Cortex of kidney (tissue), 1 donor: ENCODE measurements around the gene SPEM1.

Source experiments
- DNase-seq: peaks from one replicate; lab custom pipeline; 2025; lab: John Stamatoyannopoulos, UW

The SPEM1 gene

DNA sequence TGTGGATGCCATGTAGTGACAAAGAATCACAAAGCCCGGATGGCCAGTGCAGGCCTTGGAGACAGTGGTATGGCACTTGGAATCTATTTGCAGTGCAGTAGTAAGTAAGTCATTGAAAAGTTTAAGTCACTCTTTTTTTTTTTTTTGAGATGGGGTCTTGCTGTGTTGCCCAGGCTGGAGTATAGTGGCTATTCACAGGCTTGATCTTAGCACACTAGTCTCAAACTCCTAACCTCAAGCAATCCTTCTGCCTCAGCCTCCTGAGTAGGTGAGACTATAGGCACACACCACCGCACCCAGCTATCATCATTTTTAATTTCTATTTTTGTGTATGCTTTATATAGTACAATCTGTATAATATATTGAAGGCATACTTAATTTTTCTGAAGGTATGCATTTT is 21.5 kb upstream of the SPEM1 start:
- DNase-seq = no peak

GRCh38 chr17:7403043-7403726 is 16.9 kb upstream of the SPEM1 start:
- DNase-seq = no peak

DNA sequence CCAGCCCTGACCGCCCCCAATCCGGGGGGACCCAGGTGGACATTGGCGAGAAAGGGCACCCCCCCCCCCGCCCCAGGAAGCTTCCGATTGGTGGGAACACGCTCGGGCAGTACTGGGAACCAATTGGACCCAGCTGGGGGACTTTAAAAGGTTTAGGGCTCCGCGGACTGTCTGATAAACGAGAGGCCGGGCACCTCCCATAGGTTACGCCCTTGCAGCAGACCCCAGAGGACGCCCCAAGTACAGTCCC is 16.5 kb upstream of the SPEM1 start:
- DNase-seq = no peak

- no peak for DNase-seq
Observed at GRCh38 chr17:7403977-7404736, 16.0 kb upstream of the SPEM1 start, which contains the start of gene TMEM256. TMEM256 (minus strand) TSS chr17:7404097; CDS start chr17:7404084, 13 bp downstream.

DNA sequence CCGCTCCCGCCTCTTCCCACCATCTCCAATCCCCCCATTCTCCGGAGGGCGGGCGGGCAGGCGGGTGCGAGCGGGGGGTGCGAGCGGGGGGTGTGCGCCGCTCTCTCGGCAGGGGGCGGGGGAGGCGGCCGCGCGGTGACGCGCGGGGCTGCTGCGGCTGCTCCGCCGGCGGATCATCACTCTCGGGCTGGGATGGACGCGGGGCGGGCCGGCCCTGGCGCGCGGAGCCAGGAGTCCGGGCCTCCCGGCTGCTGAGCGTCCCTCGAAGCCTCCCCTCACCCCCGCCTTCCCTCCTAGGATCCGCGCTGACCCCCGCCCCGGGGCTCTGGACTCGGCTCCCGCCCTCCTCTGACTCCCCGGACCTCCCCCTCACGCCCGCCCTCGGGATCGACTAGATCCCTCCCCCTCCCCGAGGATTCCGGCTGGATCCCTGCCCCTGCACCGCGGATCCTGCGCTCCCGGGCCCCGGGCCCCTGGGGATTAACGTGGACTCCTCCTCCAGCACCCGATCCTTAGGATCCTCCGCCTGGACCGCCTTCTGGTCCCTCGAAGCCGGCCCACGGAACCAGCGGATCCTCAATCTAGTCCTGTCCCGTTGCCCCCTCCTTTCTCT is 15.3 kb upstream of the SPEM1 start:
- no peak for DNase-seq

- no peak for DNase-seq
Observed at GRCh38 chr17:7405350-7406234, 14.5 kb upstream of the SPEM1 start.

DNA sequence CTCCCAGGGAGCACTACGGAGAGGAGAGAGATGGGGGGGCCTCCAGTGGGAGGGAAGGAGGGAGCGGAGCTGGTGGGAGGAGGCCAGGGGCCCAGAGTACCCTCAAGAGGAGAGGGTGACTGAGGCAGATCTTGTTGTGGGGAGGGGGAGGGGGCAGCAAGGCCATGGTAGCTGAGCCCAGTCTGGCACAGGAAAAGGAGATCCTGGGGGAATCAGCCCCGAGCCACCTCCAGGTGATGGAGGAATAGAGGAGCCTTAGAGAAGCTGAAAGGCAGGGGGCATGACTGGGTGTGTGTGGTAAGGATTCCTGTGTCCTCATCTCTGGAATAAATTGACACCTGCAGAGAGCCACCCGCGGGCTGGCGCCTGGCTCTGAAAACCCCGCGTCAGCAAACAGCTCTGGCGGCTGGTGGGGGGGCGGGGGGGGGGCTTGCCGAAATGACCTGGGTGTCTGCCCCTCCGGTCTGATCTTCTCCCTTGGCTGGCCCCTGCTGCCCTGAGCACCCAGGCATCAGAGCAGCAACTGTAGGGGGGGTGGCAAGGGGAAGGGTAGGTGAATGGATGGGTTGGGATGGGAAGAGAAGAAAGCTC is 13.8 kb upstream of the SPEM1 start:
- no peak for DNase-seq

DNA sequence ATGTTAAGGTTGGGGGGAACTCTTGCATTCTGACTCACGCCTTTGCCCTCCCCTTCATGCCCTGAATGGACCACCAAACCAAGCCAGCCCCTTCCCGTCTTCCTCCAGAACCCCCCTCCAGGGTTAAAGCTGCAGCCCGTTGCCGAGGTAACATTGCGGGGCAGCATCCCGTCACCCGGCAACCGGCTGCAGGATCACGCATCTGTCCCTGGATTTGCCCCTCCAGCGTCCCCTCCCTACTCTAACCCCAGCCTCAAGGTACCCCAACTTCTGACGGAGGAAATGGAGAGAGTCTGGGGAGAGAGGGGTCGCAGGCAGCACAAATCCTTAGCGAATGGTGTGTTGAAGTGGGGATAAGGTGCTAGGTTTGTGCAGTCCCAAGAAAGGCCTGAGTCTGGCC is 13.0 kb upstream of the SPEM1 start:
- no peak for DNase-seq

DNA sequence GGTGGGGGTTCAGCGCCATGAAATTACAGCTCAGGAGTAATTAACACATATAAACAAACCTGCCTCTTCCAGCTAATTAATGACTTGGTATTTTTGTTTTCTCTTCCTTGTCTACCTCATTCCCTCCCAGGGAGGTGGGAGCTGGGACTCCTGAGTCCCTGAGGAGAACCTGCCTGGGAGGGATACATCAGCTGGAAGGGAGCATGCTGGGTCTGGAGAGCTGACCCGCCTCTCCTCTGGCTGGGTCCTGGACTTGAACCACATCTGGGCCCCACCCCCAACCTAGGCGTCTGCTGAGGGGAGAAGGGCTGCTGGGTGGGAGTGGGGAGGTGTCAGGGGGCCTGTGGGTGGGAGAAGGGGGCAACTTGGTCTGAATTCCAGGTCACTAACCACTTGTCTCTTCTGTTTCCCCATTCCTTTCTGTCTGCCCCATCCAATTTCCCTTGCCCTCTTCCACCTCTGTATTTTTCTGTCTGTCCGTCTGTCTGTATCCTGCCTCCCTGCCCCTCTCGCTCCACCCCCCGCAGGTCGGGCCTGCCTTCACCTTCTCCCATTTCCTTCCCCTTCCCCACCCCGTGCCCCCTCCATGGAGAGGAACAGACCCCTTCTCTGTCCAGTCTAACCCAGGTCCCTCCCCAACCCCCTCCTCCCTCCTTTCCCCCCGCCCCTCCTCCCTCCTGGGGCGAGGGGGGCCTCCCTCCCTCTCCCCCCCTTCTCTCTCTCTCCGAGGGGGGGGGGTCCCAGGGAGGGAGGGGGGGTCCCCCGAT is 12.5 kb upstream of the SPEM1 start, which contains the start of gene NLGN2:
NLGN2 (plus strand) TSS at position 361 of the 767 bp plus-strand sequence. CDS start 411 bp downstream, outside the sequence.
- no peak for DNase-seq

GRCh38 chr17:7408252-7408727 is 11.8 kb upstream of the SPEM1 start:
- DNase-seq = no peak

- no peak for DNase-seq
Observed at GRCh38 chr17:7408863-7409262, 11.3 kb upstream of the SPEM1 start.

DNA sequence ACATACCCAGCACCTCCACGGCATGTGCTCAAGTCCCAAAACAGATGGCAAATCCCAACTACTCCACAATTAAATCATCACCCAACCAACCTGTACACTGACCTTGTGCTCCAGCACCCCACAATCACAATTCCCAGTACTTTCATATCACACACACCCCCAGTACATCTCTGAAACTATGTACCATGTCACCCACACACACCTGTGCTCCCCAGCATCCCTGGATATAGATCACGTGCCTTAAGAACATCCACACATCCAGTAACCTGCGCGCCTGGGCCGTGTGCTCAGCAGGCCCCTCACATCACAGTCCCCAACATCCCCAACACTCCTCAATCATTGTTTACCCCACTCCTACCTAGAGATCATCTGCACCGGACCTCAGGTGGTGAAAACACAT is 10.4 kb upstream of the SPEM1 start:
- DNase-seq = no peak

GRCh38 chr17:7410634-7411426 is 9.3 kb upstream of the SPEM1 start:
- DNase-seq = no peak

DNA sequence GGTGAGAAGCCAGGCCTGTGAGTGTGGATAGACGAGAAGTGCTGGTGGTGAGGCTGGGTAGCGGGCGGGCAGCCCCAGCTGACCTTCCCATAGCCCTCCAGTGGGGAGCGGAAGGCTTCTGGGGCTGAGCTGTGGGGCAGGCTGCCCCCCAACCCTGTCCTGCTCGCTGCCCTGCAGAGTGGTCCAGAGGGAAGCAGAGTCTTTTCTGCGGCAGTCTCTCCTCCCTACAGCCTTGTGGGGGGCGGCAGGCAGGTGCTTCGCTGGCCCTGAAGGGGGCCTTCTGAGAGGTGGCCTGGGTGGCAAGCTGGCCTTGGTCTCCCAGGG is 8.7 kb upstream of the SPEM1 start:
- no peak for DNase-seq

GRCh38 chr17:7413346-7413985 is 6.7 kb upstream of the SPEM1 start:
- no peak for DNase-seq

DNA sequence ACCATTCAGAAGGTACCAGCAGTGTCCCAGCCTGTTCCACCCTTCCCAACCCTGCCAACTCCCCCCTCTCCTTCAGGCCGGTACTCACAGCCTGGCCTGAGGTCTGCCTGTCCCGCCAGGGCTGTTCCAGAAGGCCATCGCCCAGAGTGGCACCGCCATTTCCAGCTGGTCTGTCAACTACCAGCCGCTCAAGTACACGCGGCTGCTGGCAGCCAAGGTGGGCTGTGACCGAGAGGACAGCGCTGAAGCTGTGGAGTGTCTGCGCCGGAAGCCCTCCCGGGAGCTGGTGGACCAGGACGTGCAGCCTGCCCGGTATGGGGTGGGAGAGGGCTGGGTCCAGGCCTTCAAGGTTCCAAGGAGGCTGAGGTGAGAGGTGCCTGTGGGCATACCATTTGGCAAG is 5.3 kb upstream of the SPEM1 start:
- no peak for DNase-seq

GRCh38 chr17:7415784-7416183 is 4.3 kb upstream of the SPEM1 start:
- DNase-seq = no peak

- DNase-seq = no peak
Observed at GRCh38 chr17:7416323-7416722, 3.8 kb upstream of the SPEM1 start.

DNA sequence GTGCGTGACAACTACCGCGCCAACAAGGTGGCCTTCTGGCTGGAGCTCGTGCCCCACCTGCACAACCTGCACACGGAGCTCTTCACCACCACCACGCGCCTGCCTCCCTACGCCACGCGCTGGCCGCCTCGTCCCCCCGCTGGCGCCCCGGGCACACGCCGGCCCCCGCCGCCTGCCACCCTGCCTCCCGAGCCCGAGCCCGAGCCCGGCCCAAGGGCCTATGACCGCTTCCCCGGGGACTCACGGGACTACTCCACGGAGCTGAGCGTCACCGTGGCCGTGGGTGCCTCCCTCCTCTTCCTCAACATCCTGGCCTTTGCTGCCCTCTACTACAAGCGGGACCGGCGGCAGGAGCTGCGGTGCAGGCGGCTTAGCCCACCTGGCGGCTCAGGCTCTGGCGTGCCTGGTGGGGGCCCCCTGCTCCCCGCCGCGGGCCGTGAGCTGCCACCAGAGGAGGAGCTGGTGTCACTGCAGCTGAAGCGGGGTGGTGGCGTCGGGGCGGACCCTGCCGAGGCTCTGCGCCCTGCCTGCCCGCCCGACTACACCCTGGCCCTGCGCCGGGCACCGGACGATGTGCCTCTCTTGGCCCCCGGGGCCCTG is 3.0 kb upstream of the SPEM1 start:
- DNase-seq = no peak
